Astrocyte (in vitro differentiated cells and primary cell): ENCODE measurements around the gene NT5C1A.

Experiments used
- EZH2 ChIP-seq: IDR thresholded peaks from 2 replicates; pipeline ENCODE4 v1.6.1; 2012; ENCODE audit warnings: mild to moderate bottlenecking, low read length, inconsistent platforms; ENCODE audit not compliant: insufficient read depth
- TF ChIP-seq, protein P1 (sequence below): IDR thresholded peaks from 2 replicates; pipeline ENCODE4 v1.5.1; 2011; ENCODE audit warnings: low read depth, mild to moderate bottlenecking, inconsistent platforms, low read length, moderate library complexity; ENCODE audit not compliant: insufficient read depth

DNA sequence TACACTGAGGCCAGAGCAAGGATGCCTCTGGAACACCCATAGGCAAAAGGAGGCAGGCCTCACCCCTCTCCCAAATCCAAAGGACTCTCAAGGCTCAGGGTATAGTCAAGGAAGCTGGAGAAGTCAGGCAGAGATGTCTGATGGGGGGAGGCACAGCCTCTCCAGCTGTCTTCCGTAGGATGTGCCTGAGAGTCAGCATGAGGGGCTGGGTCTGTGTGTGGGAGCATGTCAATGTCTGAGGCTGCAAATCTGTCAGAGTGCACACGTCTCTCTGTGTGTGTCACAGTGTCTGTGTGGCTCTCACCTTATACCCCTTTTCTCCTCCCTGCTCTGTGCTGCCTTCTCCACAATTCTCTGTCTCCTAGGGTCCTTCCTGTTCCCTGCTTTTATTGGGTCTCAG is 15.3 kb upstream of the NT5C1A start:
- TF ChIP-seq, protein P1, sequence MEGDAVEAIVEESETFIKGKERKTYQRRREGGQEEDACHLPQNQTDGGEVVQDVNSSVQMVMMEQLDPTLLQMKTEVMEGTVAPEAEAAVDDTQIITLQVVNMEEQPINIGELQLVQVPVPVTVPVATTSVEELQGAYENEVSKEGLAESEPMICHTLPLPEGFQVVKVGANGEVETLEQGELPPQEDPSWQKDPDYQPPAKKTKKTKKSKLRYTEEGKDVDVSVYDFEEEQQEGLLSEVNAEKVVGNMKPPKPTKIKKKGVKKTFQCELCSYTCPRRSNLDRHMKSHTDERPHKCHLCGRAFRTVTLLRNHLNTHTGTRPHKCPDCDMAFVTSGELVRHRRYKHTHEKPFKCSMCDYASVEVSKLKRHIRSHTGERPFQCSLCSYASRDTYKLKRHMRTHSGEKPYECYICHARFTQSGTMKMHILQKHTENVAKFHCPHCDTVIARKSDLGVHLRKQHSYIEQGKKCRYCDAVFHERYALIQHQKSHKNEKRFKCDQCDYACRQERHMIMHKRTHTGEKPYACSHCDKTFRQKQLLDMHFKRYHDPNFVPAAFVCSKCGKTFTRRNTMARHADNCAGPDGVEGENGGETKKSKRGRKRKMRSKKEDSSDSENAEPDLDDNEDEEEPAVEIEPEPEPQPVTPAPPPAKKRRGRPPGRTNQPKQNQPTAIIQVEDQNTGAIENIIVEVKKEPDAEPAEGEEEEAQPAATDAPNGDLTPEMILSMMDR: no peak
- no peak for TF ChIP-seq EZH2
